HG03097 (cell line): Measurements from ENCODE around the gene TRPM6.

Experiments used
- ATAC-seq: cut with Tn5 transposase; IDR thresholded peaks from one replicate; pipeline ENCODE4 v1.9.1; 2021; ENCODE audit not compliant: unreplicated experiment, low FRiP score

TRPM6 gene

DNA sequence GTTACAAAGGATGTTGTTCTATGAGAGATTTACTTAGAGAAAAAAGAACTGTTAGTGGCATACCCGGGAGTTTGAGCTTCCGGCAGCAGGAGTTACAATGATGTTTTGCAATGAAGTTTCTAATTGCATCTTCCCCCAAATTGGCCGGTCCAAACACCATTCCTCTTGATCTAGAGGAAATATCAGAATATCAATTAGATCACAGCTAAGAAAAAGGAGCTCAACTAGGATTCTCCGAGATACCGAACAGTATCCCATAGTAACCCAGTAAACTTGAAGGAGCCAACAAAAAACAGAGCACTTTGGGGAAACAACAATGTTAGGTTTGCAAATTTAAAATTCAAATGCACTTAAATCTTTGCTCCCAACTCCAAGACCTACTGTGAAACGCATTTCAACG is 159.5 kb downstream of the TRPM6 start:
- no peak for ATAC-seq

DNA sequence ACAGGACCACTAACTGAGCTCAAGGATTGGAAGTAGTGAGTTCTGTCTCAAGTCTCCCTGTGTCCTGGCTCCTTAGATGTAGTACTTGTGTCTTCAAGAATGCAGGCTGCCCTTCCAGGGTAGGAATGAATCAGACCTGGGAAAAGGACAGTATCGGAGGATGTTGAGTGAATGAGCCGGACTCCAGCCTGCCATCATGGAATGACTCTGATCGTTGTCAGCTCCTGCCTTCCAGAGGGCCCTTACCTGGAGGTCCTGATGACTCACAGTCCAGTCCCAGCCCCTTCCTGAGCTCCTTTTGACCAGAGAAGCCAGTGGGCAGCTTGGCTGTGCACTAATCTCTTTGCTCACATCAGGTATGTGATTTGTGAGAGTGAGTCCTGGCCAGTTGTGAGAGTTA is 161.1 kb downstream of the TRPM6 start:
- ATAC-seq, result no peak

DNA sequence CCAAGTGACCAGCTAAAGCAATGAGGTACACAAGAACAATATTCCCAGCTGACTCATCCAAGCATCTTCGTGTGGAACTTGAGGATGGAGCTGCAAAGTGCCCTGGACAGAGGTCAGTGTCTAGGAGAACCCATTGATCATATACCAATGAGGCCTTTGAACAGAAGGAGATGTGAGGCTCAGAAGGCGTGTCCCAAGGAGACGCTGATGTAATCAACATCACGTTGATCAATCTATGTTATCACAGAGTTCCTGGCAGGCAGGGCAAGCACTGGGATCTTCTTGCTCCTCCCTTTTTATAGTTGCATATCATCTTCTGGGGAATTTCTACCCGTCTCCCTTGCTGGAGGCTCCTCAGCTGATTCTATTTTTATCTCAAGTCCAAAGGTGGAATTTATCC is 163.4 kb downstream of the TRPM6 start:
- no peak for ATAC-seq

DNA sequence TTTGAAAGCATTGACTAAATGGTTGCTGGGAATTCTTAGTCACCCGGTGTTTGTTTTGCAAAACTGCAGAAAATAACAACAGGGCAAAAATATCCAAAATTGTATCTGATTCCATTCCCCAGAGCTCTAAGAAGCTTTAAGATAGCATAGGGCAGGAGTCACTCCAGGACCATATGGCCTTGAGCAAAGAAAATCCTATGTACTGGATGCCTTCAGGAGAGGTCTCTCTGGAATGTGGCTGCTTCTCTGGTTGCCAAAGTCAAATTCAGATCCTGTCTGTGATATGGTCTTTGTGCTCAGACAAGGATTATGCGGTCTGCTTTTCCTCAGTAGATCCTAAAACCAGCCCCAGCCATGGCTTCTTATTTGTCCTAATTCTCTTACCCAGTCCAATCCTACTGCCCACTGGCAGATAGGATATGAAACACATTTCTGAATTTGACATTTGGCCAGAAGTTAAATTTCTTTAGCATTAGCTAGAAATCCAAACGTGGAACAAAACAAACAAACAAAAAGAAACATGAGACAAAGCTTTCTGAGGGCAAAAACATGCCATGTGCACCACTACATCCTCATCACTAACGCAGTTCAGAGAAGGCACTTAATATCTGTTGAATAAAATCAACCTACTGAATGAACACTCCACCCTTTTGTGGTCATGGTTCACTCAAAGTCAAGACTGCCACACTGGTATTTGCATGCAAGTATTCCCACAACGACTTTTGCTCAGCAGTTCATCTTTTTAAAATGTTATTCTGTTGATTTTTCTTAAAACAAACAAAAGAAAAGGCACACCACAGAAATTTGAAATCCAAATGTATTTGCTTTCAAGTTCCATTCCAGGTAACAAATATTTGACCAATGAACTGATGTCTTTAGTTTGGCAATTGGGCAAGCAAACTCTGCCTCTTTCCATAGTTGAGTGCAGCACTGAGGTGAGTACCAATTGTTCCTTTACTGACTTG is 165.7 kb downstream of the TRPM6 start:
- ATAC-seq, result no peak

DNA sequence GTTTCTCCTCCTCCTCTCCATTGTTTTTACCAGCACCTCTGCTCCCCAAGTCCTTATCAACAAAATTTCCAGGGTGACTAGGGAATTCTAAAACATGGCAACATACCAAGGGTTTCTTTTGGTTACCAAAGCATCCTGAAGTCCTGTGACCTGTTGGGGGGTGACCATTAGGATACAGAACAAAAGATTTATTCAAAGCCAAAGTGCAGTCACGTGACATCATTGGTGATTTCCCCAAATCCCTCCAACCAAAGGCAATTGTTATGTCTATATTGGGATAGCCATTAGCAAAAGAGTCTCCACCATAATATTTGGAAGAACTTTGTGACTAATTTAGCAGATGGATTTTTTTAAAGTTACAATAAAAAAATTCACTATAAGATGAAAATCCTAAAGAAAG is 168.4 kb downstream of the TRPM6 start:
- no peak for ATAC-seq

DNA sequence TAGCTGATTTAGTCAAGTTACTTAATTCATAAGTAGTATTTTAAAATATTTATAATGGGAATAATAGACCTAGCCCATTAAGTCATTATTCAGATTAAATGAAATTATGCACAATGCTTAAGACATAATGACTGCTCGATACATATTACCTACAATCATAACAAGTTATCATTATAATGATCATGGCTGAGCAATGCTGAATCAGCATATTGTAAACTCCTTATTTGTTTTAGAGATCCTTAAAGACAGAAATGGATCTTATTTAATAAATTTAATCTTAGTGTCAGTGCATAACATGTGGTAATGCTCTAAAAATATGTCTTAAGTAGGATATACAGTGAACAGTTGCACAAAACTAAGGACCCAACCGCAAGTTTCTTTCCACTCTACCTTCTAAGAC is 169.0 kb downstream of the TRPM6 start:
- ATAC-seq, result no peak

DNA sequence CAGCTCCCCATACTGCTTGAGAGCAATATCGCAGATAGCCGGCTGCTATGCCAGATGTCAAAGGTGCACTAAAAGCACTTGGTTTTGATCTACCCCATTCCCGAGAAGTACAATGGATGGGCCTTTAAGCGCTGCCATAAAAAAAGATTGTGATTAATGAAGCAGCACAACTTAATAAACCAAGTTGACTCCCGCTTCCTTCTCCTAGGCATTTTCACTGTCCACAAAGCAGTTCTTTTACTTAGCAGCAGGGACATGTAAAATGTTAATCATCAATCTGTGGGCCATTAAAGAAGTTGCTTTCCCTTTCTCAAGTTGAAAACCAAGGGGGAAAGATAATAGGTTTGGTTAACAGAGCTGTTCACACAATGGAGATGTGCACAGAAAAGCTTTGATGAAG is 176.4 kb downstream of the TRPM6 start:
- ATAC-seq, result no peak

DNA sequence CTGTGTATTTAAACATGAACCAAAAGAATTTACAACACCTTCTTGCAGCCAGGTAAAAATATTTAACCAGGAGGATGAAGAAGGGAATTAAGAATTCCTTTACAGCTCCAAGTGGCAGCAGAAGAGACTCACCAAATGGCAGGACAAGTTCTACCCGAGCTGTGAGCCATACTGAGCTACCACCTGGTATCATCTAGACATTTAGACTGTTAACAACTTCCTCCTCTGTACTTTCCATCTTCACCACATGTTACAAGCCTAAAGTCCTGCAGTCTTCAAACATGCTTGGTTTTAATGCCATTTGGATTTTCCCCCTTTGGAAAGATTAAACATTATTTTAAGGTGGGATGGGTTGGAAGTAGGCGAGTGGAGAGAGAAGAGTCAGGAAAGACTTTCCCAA is 190.2 kb downstream of the TRPM6 start:
- ATAC-seq, result no peak

DNA sequence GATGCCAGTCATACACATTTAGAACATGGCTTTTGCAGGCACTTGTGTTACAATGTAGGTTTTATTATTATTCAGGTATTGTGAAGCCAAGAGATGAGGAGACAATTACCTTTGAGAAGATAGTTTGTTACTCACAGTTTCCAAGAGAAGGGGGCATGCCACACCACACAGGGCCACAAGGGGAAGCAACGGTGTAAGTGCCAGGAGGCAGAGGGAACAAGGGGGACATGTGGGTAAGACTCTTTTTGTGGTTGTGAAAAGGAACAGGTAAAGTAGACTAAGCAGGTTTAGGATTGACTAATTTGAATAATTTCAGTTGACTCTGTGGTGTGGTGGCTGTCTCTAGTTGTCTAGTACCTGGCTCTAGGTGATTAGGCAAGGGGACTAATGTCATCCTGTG is 191.2 kb downstream of the TRPM6 start:
- ATAC-seq, result no peak

DNA sequence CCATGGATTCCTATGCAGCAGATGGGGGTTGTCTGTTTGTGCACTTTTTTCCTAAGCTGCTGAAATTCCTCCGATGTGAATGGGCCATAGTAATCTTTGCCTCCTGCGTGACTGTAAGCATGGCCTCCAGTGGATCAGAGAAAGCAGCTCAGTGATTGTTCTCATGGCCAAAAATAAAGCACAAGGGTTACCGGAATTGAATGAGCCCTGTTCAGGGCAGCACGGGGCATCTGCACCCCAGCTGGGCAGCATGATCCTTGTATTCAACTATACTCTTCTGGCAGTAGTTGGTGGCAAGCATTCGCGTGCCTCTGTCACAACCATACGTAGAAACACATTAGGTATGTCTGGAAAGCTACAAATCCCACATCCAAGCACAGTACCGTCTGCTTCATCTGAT is 196.7 kb downstream of the TRPM6 start:
- no peak for ATAC-seq

DNA sequence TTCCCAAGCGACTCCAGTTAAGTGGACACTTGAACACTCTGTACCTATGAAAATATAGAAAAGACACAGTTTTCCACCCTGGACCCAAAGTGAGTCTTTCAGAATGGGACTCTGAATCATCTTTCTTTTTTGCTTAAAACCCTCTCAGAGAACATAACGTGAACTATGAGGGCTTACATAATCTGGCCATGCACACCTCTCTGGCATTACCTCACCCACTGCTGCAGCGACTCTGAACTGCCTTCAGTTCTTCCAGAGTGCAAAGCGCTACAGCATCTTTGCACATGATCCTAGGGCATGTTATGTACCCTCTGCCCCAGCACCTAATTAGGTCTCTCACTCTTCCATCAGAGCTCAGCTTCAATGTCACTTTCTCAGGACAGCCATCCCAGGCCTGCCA is 204.4 kb downstream of the TRPM6 start:
- ATAC-seq, result no peak

DNA sequence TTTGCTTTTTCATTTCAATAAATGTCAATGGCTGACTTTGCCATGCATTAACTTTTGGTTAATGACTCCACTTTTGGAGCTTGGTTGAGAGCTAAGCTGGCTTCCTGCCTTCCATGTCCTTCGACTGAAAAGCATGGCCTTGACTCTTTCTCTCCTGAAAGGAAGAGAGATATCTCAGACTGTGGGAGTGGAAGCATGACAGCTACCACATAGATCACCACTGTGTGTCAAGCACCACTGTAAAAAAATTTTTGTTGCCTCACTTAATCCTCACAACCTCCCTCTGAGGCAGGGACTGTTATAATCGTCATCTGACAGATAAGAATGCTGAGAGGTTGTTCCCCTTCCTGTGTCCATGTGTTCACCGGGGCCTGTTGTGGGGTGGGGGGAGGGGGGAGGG is 205.8 kb downstream of the TRPM6 start:
- no peak for ATAC-seq

DNA sequence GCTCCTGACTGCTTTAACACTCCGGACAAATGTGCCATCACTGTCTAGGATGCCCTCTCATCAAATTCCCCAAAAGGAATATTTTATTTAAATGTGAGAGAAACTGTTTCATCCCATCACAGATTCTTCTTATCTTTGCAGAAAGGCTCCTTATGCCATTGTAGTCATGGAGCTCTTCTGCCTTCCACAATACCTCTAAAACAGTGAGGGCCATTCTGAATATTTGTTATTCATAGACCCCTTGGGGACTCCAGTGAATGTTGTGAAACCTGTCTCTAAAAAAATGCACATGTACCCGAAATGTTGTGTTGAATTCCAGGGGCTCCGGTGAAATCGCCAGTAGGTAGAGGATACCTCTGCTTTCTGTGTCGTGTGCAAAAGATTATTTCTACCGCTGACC is 213.6 kb downstream of the TRPM6 start:
- ATAC-seq, result no peak
